Hepatocyte (in vitro differentiated cells): ENCODE results near the gene TRAPPC6A. TPM values are rescaled to one million over a fixed set of nuclear protein-coding genes. Genes with fewer than 3 reads are reported as not detected.

Experiments
- DNase-seq: peaks from one replicate; pipeline ENCODE4 v3.0.0-alpha.2; 2016; ENCODE audit warnings: low spot score
- H2AFZ ChIP-seq: fragments of 200-600 bp; sonication (generic); 2 replicates; pipeline ENCODE4 v1.6.0; 2016; ENCODE audit warnings: antibody characterized with exemption, mild to moderate bottlenecking
- H3K27ac ChIP-seq: fragments of 200-600 bp; sonication (generic); 2 replicates; pipeline ENCODE4 v1.5.1; 2016; ENCODE audit warnings: mild to moderate bottlenecking
- H3K27me3 ChIP-seq: fragments of 200-600 bp; sonication (generic); 2 replicates; pipeline ENCODE4 v1.6.1; 2016
- H3K36me3 ChIP-seq: fragments of 200-600 bp; sonication (generic); replicated peaks from 2 replicates; pipeline ENCODE4 v1.5.1; 2016; ENCODE audit warnings: low read depth; ENCODE audit not compliant: insufficient read depth
- H3K4me1 ChIP-seq: fragments of 200-600 bp; sonication (generic); 2 replicates; pipeline ENCODE4 v1.5.1; 2016; ENCODE audit warnings: mild to moderate bottlenecking, moderate library complexity; ENCODE audit not compliant: insufficient read depth
- H3K4me2 ChIP-seq: fragments of 200-600 bp; sonication (generic); 2 replicates; pipeline ENCODE4 v1.6.0; 2016
- H3K4me3 ChIP-seq: fragments of 200-600 bp; sonication (generic); 2 replicates; pipeline ENCODE4 v1.5.1; 2016; ENCODE audit warnings: mild to moderate bottlenecking
- H3K79me2 ChIP-seq: fragments of 200-600 bp; sonication (generic); 2 replicates; pipeline ENCODE4 v1.6.0; 2017; ENCODE audit warnings: mild to moderate bottlenecking
- H3K9me2 ChIP-seq: fragments of 200-600 bp; sonication (generic); replicated peaks from 2 replicates; pipeline ENCODE4 v1.6.0; 2017; ENCODE audit warnings: mild to moderate bottlenecking; ENCODE audit not compliant: insufficient read depth
- H3K9me3 ChIP-seq: fragments of 200-600 bp; sonication (generic); 2 replicates; pipeline ENCODE4 v1.5.1; 2016; ENCODE audit warnings: low read depth, mild to moderate bottlenecking
- H4K20me1 ChIP-seq: fragments of 200-600 bp; sonication (generic); 2 replicates; pipeline ENCODE4 v1.6.0; 2016; ENCODE audit warnings: mild to moderate bottlenecking; ENCODE audit not compliant: insufficient read depth, poor library complexity, severe bottlenecking
- EZH2 ChIP-seq: fragments of 200-600 bp; sonication (generic); IDR thresholded peaks from 2 replicates; pipeline ENCODE4 v1.6.1; 2016; ENCODE audit warnings: antibody characterized with exemption, mild to moderate bottlenecking, borderline replicate concordance
- EZH2phosphoT487 ChIP-seq: fragments of 200-600 bp; sonication (generic); IDR thresholded peaks from one replicate; pipeline ENCODE4 v1.6.1; 2018; ENCODE audit warnings: antibody characterized with exemption, mild to moderate bottlenecking, low read depth, moderate library complexity; ENCODE audit not compliant: unreplicated experiment, severe bottlenecking
- WGBS: methylation state at CpG from one replicate; pipeline ENCODE4 v1.1.6; 2016; ENCODE audit warnings: low lambda C conversion rate; ENCODE audit errors: missing lambda C conversion rate; 5-methylcytosine and 5-hydroxymethylcytosine counted together
- polyA plus RNA-seq: library from polyadenylated mRNA; unstranded; fragments of >200 nt; fragmentation: Nextera tagmentation; extraction: Ambion mirVana; gene quantifications from 2 replicates; pipeline ENCODE4 v1.2.1, GENCODE V29; 2016
- total RNA-seq: library from RNA; depleted of rRNA; stranded (reverse); fragments of >200 nt; gene quantifications from 2 replicates; pipeline ENCODE4 v1.2.3, GENCODE V29; 2014
- TF ChIP-seq, protein P1 (sequence below): fragments of 200-600 bp; sonication (generic); IDR thresholded peaks from 2 replicates; pipeline ENCODE4 v1.5.1; 2016; ENCODE audit warnings: antibody characterized with exemption, mild to moderate bottlenecking; ENCODE audit not compliant: poor library complexity

Gene TRAPPC6A
- total and polyA plus RNA-seq, 2 experiments from 2014 or later, result 25.7 to 60.1 TPM

DNA sequence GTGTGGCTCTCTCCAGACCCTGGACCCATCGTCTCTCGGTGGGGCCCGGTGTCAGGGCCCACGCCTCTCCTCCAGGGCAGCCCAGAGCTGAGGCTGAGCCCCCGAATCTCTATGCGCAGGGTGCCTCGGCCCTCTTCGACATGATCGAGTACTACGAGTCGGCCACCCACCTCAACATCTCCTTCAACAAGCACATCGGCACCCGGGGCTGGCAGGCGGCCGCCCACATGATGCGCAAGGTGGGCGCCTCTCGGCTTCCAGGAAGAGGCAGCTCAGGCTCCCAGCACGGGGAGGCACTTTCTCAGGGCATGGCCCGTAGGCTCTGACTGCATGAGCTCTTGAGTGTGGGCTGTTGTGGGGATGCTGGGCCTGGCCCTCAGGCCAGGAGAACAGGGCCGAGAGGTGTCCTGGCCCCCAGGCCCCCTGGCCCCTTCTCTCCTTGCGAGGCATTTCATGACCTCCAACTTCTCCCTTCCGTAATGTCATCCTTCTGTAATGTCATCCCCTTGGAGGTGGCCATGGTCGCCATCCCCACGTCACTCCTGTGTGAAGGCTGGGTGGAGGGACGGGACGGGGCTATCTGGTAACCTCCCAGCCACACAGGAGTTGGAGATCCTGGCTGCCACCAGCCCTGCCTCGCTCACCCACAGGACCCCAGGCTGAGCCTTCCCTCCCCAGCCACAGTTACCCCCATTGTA, 36.7 kb downstream of the TRAPPC6A start:
- Histone ChIP-seq H3K4me1 (peaks cover 3% of the 10 kb centered on the region), H3K9me2 (no peaks in the 10 kb centered on the region), H3K4me2 (no peak overlapping the region), H3K27me3 (no peaks in the 10 kb centered on the region), H3K36me3 (no peaks in the 10 kb centered on the region), H3K27ac (no peak overlapping the region), H4K20me1 (peaks cover 16% of the 10 kb centered on the region), H3K79me2 (peaks cover 28% of the 10 kb centered on the region), H3K4me3 (no peak overlapping the region), H3K9me3 (no peaks in the 10 kb centered on the region), H2AFZ (no peak overlapping the region)
- WGBS, result 98% methylated on average over 23 of the region's 28 CpGs
- TF ChIP-seq EZH2, result no peak
- TF ChIP-seq, protein P1, sequence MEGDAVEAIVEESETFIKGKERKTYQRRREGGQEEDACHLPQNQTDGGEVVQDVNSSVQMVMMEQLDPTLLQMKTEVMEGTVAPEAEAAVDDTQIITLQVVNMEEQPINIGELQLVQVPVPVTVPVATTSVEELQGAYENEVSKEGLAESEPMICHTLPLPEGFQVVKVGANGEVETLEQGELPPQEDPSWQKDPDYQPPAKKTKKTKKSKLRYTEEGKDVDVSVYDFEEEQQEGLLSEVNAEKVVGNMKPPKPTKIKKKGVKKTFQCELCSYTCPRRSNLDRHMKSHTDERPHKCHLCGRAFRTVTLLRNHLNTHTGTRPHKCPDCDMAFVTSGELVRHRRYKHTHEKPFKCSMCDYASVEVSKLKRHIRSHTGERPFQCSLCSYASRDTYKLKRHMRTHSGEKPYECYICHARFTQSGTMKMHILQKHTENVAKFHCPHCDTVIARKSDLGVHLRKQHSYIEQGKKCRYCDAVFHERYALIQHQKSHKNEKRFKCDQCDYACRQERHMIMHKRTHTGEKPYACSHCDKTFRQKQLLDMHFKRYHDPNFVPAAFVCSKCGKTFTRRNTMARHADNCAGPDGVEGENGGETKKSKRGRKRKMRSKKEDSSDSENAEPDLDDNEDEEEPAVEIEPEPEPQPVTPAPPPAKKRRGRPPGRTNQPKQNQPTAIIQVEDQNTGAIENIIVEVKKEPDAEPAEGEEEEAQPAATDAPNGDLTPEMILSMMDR, result no peak
- no peak for TF ChIP-seq EZH2phosphoT487
- DNase-seq, result no peak

DNA sequence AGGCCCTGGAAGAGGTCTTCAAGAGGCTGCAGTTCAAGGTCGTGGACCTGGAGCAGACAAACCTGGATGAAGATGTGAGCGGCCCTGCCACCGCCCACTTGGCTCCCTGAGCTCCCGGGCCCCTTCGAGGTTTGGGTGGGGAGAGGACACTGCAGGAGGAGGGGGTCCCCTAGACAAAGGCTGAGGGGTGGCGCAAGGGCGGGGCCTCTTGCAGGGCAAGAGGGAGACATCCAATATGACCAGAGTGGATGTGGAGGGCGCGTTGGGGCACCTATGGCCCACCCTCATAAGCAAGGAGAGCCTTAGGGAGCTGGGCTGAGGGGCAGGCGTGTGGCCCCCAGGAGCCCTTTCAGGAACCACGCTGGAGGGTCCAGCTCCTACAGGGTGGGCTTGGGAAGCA, 37.5 kb downstream of the TRAPPC6A start:
- 93% methylated on average over 11 of the region's 11 CpGs for WGBS
- H3K9me3 ChIP-seq, result no peaks in the 10 kb centered on the region
- no peak overlapping the region for H2AFZ ChIP-seq
- no peak overlapping the region for H3K4me3 ChIP-seq
- no peaks in the 10 kb centered on the region for H3K27me3 ChIP-seq
- H3K4me1 ChIP-seq, result peaks cover 3% of the 10 kb centered on the region
- peaks cover 16% of the 10 kb centered on the region for H4K20me1 ChIP-seq
- no peak for DNase-seq
- H3K4me2 ChIP-seq, result no peak overlapping the region
- H3K27ac ChIP-seq, result no peak overlapping the region
- H3K79me2 ChIP-seq, result peaks cover 37% of the 10 kb centered on the region
- no peaks in the 10 kb centered on the region for H3K9me2 ChIP-seq
- no peak for TF ChIP-seq EZH2
- no peak for TF ChIP-seq EZH2phosphoT487
- TF ChIP-seq, protein P1, result no peak
- no peaks in the 10 kb centered on the region for H3K36me3 ChIP-seq

DNA sequence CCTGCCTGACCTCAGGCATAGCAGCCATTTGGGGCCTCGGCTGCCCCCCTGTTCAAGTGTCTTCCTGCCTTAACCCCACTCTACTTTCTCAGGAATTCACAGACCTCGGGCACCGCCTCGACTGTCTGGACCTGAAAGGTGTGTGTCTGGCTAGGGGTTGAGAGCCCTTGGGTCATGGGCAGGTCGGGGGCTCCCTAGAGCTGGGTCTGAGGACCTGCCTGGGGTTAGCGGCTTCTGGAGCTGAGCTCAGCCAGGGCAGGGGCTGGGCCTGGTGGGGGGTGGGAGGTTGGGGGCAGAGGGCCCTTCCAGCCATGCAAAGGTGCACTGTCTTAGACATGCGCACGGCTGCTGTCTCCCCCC, 37.9 kb downstream of the TRAPPC6A start:
- Histone ChIP-seq H3K36me3 (no peaks in the 10 kb centered on the region), H4K20me1 (peaks cover 16% of the 10 kb centered on the region), H3K27me3 (no peaks in the 10 kb centered on the region), H3K79me2 (peaks cover 39% of the 10 kb centered on the region), H3K4me1 (peaks cover 3% of the 10 kb centered on the region), H2AFZ (no peak overlapping the region), H3K9me2 (no peaks in the 10 kb centered on the region), H3K4me2 (no peak overlapping the region), H3K27ac (no peak overlapping the region), H3K9me3 (no peaks in the 10 kb centered on the region), H3K4me3 (no peak overlapping the region)
- WGBS, result 82% methylated on average over 8 of the region's 8 CpGs
- TF ChIP-seq, protein P1, result no peak
- TF ChIP-seq EZH2phosphoT487 (no peak), EZH2 (no peak)
- DNase-seq, result no peak
